Ishikawa (cell line): Measurements from ENCODE around the gene SP8.

ENCODE experiments used
- CEBPB ChIP-seq: IDR thresholded peaks from 2 replicates; pipeline ENCODE4 v1.6.1; 2012
- CREB1 ChIP-seq: IDR thresholded peaks from 2 replicates; pipeline ENCODE4 v1.6.1; 2012; ENCODE audit warnings: low read depth
- EGR1 ChIP-seq: IDR thresholded peaks from 2 replicates; pipeline ENCODE4 v1.6.1; 2012
- EP300 ChIP-seq: IDR thresholded peaks from 2 replicates; pipeline ENCODE4 v1.6.1; 2012; ENCODE audit warnings: borderline replicate concordance
- FOXM1 ChIP-seq: IDR thresholded peaks from 2 replicates; pipeline ENCODE4 v1.6.1; 2012; ENCODE audit warnings: low read depth, borderline replicate concordance
- MAX ChIP-seq: IDR thresholded peaks from 2 replicates; pipeline ENCODE4 v1.6.1; 2012
- NFIC ChIP-seq: IDR thresholded peaks from 2 replicates; pipeline ENCODE4 v1.6.1; 2012
- RAD21 ChIP-seq: IDR thresholded peaks from 2 replicates; pipeline ENCODE4 v1.6.1; 2012; ENCODE audit warnings: low read depth
- TAF1 ChIP-seq: IDR thresholded peaks from 2 replicates; pipeline ENCODE4 v1.6.1; 2012; ENCODE audit warnings: low read depth, mild to moderate bottlenecking
- TCF12 ChIP-seq: IDR thresholded peaks from 2 replicates; pipeline ENCODE4 v1.6.1; 2012; ENCODE audit warnings: low read depth
- TEAD4 ChIP-seq: IDR thresholded peaks from 2 replicates; pipeline ENCODE4 v1.6.1; 2012
- YY1 ChIP-seq: IDR thresholded peaks from 2 replicates; pipeline ENCODE4 v1.6.1; 2012; ENCODE audit warnings: low read depth
- ZBTB7A ChIP-seq: IDR thresholded peaks from 2 replicates; pipeline ENCODE4 v1.6.1; 2012; ENCODE audit warnings: low read depth
- TF ChIP-seq, protein P1 (sequence below): IDR thresholded peaks from 2 replicates; pipeline ENCODE4 v1.6.1; 2012; ENCODE audit warnings: low read depth, mild to moderate bottlenecking

GRCh38 chr7:20795361-20795760, 8.7 kb upstream of the SP8 start:
- no peak for TF ChIP-seq EP300
- no peak for TF ChIP-seq CREB1
- TF ChIP-seq RAD21, result no peak
- TF ChIP-seq, protein P1, sequence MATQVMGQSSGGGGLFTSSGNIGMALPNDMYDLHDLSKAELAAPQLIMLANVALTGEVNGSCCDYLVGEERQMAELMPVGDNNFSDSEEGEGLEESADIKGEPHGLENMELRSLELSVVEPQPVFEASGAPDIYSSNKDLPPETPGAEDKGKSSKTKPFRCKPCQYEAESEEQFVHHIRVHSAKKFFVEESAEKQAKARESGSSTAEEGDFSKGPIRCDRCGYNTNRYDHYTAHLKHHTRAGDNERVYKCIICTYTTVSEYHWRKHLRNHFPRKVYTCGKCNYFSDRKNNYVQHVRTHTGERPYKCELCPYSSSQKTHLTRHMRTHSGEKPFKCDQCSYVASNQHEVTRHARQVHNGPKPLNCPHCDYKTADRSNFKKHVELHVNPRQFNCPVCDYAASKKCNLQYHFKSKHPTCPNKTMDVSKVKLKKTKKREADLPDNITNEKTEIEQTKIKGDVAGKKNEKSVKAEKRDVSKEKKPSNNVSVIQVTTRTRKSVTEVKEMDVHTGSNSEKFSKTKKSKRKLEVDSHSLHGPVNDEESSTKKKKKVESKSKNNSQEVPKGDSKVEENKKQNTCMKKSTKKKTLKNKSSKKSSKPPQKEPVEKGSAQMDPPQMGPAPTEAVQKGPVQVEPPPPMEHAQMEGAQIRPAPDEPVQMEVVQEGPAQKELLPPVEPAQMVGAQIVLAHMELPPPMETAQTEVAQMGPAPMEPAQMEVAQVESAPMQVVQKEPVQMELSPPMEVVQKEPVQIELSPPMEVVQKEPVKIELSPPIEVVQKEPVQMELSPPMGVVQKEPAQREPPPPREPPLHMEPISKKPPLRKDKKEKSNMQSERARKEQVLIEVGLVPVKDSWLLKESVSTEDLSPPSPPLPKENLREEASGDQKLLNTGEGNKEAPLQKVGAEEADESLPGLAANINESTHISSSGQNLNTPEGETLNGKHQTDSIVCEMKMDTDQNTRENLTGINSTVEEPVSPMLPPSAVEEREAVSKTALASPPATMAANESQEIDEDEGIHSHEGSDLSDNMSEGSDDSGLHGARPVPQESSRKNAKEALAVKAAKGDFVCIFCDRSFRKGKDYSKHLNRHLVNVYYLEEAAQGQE, result no peak
- no peak for TF ChIP-seq TCF12
- no peak for TF ChIP-seq YY1
- TF ChIP-seq NFIC, result no peak
- TF ChIP-seq TAF1, result no peak
- TF ChIP-seq CEBPB, result no peak
- TF ChIP-seq EGR1, result no peak
- no peak for TF ChIP-seq ZBTB7A
- TF ChIP-seq FOXM1, result no peak
- TF ChIP-seq MAX, result no peak
- TF ChIP-seq TEAD4, result no peak
